ENCODE measurements around the gene CCDC157.
"Not testable (repeated sequence)": the region's sequence is repeated elsewhere in the genome, so short reads cannot be mapped to it uniquely, and the experiment has no call there.

Gene CCDC157

DNA sequence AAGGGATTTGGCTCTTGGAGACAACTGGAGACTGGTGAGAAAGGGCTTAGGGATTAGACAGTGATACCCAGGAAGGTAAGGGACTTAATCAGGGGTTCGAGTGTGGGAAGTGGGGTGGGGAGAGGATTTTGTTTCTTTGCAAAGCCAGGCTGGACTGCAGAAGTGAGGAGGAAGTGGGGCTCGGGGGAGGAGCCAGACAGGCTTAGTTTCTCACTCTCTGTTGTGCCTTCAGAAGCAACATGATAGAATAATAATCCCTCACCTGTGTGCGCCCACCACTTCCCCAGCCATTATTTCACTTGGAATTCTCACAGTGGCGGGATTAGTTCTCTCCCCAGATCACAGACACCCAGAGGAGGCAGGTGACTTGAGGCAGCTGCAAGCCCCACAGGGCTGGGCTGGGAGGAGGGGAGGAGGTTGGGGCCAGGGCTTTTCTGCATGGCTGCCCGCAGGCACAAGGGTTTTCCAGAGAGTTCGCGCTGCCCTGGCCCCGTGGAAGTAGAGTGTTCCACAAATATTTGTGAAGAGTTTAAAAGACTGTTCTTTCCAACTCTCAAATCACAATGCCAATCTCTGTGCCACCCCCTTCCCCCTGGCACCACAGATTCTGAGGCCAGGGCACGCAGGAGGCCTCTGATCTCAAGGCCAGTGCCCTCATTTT, 36.0 kb downstream of the CCDC157 start:
- no peak for DNase-seq

DNA sequence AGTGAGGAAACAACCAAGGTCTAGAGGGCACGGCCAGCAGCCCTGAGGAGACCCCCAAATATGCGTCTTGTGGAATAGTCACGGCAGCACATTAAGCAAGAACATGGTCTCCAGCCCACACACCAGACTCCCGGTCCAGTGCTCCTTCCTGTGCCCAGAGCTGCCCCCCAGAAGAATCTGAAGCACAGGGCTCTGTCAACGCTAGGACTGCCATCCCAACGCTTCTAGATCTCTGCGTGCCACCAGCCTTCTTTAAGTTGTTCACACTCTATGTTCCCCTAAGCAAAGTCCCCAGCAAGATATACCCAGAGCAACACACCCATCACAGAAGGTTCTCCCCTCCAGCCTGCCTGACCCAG, 36.5 kb downstream of the CCDC157 start:
- DNase-seq = no peak

DNA sequence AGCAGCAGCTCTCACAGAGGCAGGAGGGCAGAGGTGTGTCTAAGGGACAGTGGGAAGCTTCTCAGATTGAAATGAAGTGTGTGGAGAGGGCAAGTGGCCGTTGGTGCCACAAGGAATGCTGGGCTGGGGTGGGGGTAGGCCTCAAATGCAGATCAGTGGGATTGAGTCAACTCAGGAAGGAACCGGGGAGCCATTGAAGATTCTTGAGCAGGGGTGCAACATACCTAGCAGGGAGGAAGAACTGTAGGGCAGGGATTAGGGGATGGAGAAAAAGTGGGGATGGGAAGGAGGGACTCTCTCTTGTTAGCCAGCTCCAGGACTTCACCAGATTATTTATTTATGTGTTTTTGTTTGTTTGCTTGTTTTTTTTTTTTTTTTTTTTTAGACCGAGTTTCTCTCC, 37.1 kb downstream of the CCDC157 start:
- DNase-seq = no peak

DNA sequence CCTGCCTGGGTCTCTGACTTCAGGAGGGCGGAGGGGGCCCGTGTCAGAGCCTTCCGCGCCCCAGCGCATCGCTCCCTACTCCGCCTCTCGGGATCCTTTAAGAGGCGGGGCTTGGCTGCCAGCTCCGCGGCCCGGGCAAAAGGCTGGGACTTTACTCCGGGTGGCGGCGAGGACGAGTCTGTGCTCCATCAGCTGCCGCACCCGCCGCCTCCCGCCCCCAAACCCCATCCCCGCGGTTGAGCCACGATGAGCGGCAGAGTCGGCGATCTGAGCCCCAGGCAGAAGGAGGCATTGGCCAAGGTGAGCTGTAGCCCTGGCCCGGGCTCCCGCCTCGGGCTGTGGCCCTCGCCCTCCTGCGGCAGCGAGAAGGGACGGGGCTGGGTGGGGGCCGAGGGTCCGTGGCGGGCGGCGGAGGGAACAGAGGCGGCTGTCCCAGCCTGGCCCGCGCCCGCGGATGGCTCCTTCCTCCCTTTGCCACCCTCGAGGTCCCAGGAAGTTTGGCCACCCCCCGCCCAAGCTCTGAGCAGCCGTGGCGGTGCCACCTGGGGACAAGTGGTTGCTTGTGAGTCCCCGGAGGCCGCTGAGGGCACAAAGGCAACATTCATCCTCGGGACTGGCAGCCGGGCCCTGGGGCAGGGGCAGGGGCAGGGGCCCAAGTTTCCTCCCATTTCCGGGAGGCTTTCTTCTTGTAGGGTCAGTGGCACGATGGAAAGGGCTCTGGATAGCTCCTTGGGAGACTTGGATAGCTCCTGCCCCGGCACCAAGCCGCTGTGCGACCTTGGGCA, 40.3 kb downstream of the CCDC157 start, which contains the start of gene SEC14L2:
Gene SEC14L2 (plus strand): TSS at position 148 of the 785 bp plus-strand sequence. CDS start 99 bp downstream, at position 247.
- no peak for DNase-seq

DNA sequence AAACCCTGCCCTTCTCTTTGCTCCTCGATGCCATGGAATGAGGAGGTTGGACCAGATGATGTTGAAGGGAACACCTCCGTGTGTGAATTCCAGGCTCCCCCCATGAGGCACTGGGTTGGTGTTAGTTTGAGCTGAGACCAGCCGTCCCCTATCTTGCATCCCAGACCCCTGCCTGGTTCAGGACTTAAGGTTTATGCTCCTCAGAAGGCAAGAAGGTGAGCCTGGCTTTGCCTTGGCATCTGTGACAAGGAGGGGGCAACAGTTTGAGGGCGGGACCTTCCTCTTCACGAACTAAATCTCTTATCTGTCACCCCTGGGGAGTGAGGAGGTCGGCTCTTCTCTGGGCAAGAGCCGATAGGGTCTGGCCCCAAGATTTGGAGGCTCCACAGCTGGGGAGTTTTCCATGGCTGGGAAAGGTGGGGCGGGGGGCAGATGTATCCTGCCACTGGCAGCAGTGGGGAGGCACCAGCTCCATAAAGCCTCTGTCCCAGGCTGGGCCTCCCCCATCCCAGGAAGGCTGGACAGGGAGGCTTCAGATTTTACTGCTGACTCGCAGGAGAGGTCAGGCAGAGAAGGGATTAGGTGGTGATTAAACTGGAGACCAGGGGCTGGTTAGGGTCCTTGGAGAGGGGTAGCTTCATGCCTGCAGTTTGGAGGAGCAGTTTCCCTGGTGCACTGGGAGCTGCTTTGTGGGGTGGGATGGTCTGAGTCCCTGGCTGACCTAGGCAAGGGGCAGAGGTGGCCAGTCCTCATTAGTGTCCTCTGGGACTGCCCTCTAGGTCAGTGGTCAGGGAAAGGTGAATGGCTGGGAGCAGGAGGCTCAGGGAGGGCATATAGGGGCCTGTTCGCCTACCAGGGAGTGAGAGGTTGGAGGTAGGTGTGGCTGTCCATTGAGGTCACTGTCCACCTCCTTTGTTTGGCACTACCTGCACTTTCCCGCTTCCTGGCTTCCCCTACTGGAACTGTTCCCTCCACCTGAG, 41.1 kb downstream of the CCDC157 start:
- DNase-seq = no peak

DNA sequence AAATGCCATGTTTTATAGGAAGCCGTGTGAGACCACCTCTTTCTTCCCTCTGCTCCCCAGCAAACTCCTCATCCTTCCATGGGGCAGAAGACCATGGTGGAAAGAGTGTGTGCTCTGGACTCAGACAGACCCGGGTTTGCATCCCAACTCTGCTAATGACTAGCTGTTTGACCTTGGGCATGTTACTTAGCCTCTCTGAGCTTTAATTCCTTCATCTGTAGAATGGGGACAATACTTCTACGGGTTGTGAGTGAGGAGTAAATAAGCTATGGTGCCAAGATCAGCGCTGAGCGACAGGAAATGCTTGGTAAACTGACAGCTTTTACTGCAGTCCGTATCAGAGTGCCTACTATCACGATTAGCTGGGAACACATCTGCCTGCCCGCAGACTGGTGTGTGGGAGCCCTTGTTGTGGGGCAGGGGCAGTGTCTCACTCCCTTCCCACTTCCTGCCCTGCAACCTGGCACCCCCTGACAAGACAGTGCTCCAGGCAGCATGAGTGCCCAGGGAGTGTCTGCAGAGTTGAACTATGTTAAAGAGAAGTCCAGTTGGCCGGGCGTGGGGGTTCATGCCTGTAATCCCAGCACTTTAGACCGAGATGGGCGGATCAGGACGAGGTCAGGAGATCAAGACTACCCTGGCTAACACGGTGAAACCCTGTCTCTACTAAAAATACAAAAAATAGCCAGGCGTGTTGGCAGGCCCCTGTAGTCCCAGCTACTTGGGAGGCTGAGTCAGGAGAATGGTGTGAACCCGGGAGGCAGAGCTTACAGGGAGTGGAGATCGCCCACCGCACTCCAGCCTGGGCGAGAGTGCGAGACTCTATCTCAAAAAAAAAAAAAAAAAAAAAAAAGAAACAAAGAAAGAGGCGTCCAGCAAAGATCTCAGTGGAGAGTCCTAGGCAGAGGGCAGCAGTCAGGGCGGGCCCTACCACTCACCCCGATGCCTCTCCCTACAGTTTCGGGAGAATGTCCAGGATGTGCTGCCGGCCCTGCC, 42.2 kb downstream of the CCDC157 start:
- no peak for DNase-seq

DNA sequence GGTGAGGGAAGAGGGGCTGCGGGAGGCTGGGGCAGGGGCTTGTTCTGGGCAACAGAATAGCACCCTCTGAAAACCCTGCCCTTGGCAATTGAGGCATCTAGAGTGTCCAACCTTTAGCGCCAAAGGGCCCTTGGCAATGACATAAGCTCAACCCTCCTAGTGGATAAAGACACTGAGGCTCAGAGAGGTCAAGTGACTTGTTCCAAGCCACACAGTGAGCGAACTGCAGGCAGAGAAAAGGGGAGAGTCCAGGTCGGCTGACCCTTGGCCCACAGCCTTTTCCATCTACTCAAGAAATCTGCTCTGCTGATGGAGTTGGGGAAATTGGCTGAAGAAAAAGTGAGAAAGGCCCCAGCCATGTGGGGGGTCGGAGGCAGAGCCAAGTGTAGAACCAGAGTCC, 42.9 kb downstream of the CCDC157 start:
- DNase-seq = no peak

DNA sequence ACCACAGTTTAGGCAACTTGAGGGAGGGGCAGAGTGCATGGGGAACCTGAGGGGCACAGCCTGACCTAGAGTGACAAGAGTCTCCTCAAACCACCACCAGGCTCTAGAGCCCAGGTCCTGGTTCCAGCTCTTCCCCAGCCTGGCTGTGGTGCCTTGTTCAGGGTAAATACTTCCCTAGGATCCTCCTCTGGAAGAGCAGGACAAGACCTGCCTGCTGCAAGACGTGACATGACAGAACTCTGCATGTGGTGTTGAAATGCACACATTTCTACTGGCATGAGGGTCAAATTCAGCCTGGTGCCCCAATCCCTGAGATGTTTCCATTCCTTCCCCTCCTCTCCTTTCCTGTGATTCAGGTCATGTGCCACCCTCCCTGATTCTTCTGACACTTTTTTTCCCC, 43.4 kb downstream of the CCDC157 start:
- DNase-seq = no peak

DNA sequence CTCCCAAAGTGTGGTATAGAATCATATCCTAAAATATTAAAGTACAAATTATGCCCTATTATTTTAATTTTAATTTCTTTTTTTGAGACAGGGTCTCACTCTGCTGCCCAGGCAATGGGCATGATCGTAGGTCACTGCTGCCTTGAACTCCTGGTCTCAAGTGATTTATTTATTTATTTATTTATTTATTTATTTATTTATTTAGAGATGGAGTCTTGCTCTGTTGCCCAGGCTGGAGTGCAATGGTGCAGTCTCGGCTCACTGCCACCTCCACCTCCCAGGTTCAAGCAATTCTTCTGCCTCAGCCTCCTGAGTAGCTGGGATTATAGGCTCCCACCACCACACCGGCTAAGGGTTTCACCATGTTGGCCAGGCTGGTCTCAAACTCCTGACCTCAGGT, 44.2 kb downstream of the CCDC157 start:
- not testable (repeated sequence) for DNase-seq

DNA sequence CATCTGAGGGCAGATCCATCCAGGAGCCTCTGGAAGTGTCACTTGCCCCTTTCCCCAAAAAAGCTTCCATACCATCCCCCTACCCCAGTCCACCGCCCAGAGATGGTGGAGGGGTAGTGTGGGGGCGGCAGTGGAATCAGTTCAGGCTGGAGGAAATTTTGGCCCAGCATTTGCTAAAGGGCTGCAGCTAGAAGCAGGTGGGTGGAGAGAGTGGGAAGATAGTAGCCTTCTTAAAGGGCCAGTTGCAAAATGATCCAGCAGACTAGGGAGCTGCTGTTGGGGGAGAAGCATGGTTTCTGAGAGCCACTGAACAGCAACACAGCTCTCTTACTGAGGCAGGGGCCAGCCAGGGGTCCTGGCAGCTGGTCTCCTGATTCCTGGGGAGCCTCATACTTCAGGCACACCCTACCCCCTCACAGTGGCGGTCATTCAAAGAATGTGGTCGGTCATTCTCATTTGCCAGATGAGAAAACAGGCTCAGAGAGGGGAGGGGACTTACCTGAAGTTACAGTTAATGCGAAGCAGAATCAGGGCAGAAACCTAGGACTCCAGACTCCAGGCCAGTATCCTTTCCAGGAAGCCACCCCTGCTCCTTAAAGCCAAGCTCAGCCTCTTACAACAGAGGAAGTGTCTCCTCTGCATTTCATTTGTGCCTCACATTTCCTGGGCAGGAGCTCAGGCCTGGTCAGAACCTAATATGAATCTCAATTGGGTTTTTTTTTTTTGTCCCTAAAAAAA, 45.4 kb downstream of the CCDC157 start:
- DNase-seq = no peak

DNA sequence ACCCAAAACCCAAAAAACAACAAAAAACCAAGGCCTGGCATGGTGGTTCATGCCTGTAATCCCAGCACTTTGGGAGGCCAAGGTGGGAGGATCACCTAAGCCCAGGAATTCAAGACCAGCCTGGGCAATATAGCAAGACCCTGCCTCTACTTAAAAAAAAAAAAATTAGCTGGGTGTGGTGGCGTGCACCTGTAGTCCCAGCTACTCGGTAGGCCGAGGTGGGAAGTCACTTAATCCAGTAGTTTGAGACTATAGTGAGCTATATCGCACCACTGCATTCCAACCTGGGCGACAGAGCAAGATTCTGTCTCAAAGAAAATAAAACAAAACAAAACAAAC, 45.9 kb downstream of the CCDC157 start:
- DNase-seq = not testable (repeated sequence)

DNA sequence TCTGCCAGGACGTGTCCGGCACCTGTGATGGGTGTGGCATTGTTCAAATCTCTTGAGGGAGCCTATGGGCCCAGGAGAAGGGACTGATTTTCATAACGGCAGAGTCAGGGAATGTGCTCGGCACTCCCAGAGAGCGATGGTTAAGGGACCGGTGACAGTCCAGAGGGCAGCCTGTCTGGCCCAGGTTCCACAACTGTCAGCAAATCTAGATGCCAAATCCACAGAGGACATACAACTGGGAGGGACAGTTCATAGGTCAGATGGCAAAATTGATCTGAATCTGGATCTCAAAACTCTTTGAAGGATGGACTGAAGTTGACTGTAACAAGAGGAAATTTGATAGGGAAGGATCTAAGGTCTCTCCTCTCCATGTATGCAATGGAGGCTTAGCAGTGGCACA, 47.5 kb downstream of the CCDC157 start:
- no peak for DNase-seq

DNA sequence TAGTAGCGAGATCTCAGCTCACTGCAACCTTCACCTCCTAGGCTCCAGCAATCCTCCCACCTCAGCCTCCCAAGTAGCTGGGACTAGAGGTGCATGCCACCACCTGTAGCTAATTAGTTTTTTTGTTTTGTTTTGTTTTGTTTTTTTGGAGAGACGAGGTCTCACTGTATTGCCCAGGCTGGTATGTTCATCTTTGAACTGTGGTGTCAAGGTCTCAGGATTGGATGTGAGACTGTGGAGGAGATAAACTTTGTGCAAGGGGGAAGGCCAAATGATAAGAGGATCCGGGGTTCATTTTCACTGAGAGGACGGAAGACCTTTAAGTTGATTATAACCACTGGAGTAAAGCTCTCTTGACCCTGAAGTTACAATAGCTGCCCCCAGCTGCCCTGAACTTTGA, 48.9 kb downstream of the CCDC157 start:
- no peak for DNase-seq

DNA sequence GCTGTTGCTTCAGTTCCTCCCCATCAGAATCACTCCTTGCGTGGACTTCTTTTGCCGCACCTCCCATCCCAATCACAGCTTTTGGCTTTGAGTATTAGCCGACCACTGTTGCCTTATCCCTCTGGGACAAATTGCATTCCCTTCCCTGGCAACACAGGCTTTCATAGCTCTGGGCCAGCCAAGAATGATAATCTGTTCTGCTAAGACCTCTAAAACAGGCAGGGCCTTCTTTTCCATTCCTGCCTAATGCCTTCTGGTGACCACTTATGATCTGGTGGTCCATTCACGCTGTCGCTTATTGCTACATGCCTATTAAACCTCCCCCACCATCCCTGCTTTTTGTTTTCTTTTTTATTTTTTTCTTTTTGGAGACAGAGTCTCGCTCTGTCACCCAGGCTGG, 49.6 kb downstream of the CCDC157 start:
- DNase-seq = no peak

DNA sequence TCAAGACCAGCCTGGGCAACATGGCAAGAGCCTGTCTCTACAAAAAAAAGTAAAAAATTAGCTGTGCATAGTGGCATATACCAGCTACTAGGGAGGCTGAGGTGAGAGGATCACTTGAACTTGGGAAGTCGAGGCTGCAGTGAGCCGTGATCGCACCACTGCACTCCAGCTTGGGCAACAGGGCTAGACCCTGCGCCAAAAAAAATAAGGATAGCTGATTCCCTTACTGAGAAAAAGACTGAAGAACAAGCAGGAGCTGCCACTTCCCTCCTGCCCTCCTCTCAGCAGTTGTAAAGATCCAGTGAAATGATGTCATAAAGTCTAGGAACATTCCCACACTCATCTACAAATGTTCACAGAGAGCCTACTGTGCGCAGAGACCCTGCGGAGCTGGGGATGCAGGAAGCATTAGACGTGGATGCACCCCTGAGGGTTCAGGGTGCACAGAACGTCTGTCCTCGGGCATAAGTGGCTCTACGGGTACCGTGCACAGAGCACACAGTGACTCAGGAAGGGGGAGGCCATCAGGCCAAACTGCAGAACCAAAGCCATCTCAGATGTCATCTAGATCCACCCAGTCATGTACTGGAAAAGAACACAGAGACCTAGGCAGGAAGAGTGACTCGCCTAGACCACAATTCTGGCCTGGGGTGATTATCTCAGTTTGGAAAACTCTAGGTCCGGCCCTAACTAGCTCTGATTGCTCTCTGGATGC, 51.7 kb downstream of the CCDC157 start:
- DNase-seq = no peak

DNA sequence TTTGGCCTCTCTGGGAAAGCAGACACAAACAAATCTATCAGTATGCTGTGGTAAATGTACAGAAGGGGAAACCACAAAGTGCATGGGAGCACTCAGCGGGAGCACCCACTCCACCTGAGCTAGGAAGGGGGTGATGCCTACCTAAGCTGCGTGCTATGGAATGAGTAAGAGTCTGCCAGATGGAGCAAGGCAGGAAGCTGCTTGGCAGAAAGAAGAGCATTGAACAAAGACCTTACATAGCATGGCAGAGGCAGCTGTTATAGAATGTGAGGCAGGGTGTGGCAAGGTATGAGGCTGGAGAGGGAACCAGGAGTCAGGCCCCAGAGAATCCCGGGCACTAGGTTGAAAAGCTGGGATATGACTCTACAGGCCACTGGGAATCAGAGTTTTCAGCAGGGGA, 55.0 kb downstream of the CCDC157 start:
- no peak for DNase-seq

DNA sequence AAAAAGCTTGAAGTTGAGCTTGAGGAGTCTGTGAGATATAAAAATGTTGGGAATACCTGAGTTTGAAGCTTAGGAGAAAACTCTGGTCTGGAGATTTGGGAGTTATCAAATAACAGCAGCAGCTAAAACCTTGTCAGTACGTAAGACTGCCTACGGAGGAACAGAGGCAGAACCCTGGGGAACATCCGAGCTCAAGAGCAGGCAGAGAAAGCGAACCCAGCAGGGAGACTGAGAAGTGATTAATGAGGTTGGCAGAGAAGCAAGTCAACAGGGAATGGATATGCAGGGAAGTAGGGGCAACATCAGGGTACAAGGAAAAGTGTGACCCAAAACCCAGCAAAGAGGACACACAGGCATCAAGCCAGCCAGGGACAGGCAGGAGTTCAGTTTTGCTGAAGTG, 56.2 kb downstream of the CCDC157 start:
- DNase-seq = no peak

DNA sequence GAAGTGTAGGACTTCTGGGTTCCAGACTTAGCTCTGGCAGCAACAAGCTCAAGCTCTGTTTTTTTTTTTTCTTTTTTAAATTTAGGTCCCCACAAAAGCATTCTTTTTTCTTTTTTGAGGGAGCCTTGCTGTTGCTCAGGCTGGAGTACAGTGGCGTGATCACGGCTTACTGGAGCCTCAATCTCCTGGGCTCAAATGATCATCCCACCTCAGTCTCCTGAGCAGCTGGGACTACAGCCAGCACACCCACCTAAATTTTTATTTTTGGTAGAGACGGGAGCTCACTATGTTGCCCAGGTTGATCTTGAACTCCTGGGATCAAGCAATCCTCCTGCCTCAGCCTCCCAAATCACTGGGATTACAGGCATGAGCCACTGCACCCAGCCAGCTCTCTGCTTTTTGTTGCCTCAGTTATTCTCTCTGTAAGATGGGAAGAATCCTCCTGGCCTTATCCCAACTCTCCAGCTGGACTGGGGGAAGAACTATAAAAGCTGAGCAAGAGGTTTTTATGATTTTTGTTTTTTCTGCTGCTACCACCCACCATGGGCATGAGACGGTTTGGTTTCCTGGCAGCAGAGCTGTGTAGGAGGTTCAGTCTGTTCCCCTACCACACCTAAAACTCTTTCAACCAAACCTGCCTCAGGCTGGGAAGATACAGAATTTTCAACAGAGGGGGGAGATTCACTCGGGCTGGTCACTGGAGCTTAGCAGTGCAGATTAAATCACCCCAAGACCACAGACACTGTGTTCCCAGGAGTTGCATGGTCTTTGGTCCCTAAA, 57.1 kb downstream of the CCDC157 start:
- DNase-seq = no peak

DNA sequence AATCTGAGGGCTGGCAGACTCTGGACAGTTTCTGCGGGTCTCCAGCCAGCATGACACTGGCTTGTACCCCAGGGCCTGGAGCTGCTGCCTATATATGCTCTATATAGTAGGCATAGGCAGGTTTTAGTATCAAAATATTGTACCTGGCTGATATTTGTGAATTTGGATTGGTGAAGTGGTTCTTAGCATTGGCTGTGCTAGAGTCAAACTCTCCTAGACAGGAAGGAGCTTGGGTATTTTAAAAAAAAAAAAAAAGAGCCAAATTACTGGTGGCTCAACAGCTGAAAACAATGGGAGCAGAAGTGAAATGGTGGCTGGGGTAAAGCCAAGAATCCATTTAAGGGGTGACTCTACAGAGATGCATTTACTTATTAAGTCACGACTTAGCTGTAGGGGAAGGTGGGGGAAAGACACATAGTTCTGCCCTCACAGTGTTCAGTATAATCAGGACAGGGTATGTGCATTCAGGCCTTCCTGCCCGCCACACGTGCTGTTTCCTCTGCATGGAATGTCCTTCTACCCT, 57.8 kb downstream of the CCDC157 start:
- DNase-seq = no peak

DNA sequence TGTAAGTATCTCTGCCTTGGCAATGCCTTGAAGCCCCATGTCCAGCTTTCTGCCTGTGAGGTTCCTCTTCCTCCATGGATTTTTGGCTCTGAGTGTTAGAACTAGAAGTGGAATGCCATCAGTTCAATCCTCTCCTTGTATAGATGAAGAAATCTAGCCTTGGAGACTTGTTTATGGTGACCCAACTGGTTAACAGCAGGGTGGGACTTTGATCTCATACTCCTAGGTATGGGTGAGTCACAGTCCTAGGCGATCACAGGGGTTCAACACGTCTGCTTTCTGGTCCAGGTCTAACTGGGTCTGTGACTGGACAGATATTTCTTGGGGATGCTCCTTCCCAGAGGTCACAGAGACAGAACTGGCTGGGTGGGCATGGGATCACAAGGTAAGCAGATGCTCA, 59.6 kb downstream of the CCDC157 start:
- DNase-seq = no peak
